Ectodermal cell (in vitro differentiated cells): ENCODE results near the gene NAT10.

Experiments
- H3K27ac ChIP-seq: 2 replicates; pipeline ENCODE4 v1.7.0; 2013; ENCODE audit warnings: mild to moderate bottlenecking, low read depth, low read length; ENCODE audit not compliant: insufficient read depth, poor library complexity, severe bottlenecking
- H3K27me3 ChIP-seq: 2 replicates; pipeline ENCODE4 v1.7.0; 2013; ENCODE audit warnings: mild to moderate bottlenecking, low read length; ENCODE audit not compliant: insufficient read depth, control insufficient read depth, poor library complexity, severe bottlenecking
- H3K36me3 ChIP-seq: one replicate; pipeline ENCODE4 v1.7.0; 2013; ENCODE audit warnings: low read length; ENCODE audit not compliant: control insufficient read depth, insufficient read depth
- H3K4me1 ChIP-seq: one replicate; pipeline ENCODE4 v1.7.0; 2013; ENCODE audit warnings: low read length; ENCODE audit not compliant: control insufficient read depth, insufficient read depth
- H3K4me3 ChIP-seq: 2 replicates; pipeline ENCODE4 v1.7.0; 2013; ENCODE audit warnings: low read depth, low read length, control low read depth; ENCODE audit not compliant: insufficient read depth
- H3K9me3 ChIP-seq: 2 replicates; pipeline ENCODE4 v1.7.0; 2013; ENCODE audit warnings: mild to moderate bottlenecking, low read length, moderate library complexity; ENCODE audit not compliant: control insufficient read depth
- WGBS, 2 experiments: methylation state at CpG; one replicate each; pipeline ENCODE4 v1.1.7; 2013; ENCODE audit warnings: missing lambda C conversion rate in 2 of 2; 5-methylcytosine and 5-hydroxymethylcytosine counted together

Gene NAT10

DNA sequence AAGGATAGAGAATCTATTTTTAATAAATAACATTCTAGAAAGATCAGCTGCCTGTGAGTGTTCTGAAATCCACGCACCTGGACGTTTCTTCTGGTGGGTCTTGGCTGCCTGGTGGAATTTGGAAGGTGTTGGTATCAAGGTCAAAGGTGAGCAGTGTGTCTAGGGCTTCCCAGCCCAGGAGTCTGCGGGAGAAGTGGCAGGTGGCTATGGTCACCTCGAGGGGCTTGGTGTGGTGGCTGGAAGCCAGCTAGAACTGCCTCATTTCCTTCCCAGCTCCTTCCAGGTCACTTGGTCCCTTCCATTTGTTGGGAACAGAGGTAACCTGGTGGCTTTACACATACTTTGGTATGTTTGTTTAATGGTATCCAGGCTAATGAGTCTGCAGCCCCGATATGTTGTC is 41.4 kb downstream of the NAT10 start:
- Histone ChIP-seq H3K36me3 (peaks cover 38% of the 10 kb centered on the region), H3K27me3 (no peaks in the 10 kb centered on the region), H3K9me3 (no peaks in the 10 kb centered on the region), H3K4me1 (no peaks in the 10 kb centered on the region), H3K27ac (no peak overlapping the region), H3K4me3 (no peak overlapping the region)
- WGBS, 2 experiments = 89 to 95% methylated on average over 5 of the region's 5 CpGs

DNA sequence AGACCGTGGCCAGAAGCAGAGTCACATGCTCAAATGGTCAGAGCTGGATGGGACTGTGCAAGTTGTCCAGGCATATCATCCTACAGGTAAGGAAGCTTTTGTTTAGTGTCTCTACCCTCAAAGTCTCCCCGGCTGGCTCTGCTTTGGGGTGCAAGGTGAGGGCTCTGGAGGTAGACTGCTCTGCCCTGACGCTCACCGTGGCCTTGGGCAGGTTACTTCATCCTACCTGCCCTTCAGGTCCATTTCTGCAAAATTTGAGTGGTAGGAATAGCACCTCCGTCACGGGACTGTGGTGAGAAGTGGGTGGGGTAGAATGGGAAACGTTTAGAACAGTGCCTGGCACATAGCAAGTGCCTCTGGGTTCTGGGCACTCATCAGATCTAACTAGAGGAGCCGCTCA is 42.2 kb downstream of the NAT10 start:
- peaks cover 32% of the 10 kb centered on the region for H3K36me3 ChIP-seq
- H3K9me3 ChIP-seq = no peaks in the 10 kb centered on the region
- no peaks in the 10 kb centered on the region for H3K27me3 ChIP-seq
- H3K27ac ChIP-seq = no peak overlapping the region
- no peaks in the 10 kb centered on the region for H3K4me1 ChIP-seq
- no peak overlapping the region for H3K4me3 ChIP-seq
- 94 to 96% methylated on average over 8 of the region's 8 CpGs for WGBS, 2 experiments

DNA sequence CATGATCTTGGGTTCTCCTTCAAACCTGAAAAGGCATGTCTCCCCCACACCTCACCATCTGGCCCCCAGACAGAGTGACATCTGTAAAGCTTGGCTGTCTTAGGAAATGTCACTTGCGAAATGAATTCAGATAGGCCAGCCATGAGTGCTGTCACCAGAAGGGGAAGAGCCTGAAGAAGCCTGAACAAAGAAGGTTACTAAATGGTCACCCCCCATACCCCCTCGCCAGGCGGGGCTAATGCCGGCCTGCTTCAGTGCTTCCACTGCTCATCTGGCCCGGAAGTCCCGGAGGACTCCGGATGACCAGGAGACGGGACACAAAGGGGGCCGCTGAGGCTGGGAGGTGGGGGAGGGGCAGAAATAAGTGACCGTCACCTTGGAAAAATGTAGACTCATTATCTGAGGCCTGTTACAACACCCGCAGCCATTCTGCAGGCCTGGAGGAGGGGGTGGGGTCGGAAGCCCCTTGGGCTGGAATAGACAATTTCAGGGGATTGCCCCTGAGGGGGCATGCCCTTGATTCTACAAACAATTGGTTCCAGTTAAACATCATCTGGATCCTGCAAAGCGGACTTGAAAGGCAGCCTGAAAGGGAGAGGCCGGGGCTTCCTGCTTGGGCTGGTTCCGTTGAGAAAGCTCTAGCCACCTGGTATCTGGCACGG is 43.2 kb downstream of the NAT10 start:
- peak overlapping the region; percentile 47 for H3K27ac ChIP-seq
- no peaks in the 10 kb centered on the region for H3K27me3 ChIP-seq
- WGBS, 2 experiments = 85 to 93% methylated on average over 16 of the region's 16 CpGs
- H3K9me3 ChIP-seq = no peaks in the 10 kb centered on the region
- peaks cover 23% of the 10 kb centered on the region for H3K36me3 ChIP-seq
- no peak overlapping the region for H3K4me3 ChIP-seq
- no peaks in the 10 kb centered on the region for H3K4me1 ChIP-seq

DNA sequence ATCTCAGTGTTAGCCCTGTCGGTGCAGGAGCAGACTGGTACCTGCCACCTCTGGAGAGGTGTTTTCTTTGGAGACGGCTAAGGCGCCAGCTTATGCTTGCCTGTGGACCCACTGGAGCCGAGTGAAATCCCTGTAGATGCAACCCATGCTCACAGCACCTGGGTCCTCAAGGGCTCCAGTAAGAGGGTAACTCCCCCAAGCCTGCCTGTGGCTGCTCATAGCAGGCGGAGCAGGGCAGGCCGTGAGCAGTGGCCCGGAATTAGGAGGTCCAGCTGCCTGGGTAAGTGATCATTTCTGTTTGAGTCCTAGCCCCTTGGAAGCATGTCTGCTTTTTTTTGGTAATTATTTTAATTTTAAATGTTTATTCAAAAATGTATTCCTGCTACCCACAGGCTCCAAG is 43.8 kb downstream of the NAT10 start:
- 93 to 95% methylated on average over 7 of the region's 7 CpGs for WGBS, 2 experiments

DNA sequence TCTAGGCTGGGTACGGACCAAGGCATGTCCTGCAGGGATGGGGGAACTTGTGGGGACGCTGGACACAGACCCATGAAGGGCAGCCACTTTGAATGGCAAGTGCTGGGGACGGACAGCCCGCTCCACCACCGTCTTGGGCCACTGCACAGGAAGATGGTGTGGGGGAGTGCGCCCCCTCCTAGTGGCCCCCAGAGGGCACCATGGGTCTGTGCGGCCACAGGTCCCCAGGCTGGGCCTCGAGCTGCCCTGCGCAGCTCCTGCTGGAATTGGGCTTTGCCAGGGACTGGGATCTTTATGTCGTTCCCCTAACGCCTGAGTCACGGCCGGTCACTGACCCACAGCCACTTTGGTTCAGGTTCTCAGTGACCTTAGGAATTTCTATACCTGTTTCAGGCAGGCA is 44.4 kb downstream of the NAT10 start:
- WGBS, 2 experiments = 89% methylated on average over 13 of the region's 13 CpGs
- peaks cover 15% of the 10 kb centered on the region for H3K36me3 ChIP-seq
- H3K4me3 ChIP-seq = no peak overlapping the region

More for the DNA sequence above, 43.8 kb downstream of the NAT10 start:
- Histone ChIP-seq H3K4me3 (no peak overlapping the region), H3K9me3 (no peaks in the 10 kb centered on the region), H3K27ac (peak overlapping the region; percentile 27), H3K27me3 (no peaks in the 10 kb centered on the region), H3K4me1 (no peaks in the 10 kb centered on the region), H3K36me3 (peaks cover 20% of the 10 kb centered on the region)

DNA sequence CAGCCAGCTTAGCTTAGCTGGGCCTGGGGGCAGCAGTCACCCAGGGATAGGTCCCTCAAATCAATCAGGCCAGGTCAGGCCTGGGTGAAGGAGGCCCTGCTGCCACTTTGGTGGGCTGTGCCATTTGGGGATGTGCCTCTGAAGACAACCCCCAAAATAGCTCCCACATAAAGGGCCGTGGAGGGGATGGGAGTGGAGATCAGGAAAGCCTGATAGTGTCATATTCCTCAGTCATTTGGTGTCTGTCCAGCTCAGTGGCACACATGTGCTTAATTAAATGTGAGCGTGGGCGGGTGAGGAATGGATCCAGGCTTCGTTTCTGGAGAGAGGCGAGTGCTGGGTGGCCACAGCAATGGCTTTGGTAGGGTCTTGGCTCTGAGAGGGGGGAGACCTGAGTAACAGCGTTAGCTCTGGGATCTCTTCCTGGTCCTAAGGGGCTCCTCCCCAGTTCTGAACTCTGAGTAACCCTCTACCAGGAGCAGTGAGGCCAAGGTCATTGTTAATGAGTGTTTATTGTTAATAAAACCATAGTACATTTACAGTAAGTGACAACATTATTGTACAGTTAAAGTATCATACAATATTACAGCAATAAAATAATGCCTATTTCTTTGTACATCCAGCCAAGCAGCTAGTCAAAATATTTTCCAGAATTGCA is 45.2 kb downstream of the NAT10 start:
- Histone ChIP-seq H3K27me3 (no peaks in the 10 kb centered on the region), H3K27ac (no peak overlapping the region), H3K4me1 (no peaks in the 10 kb centered on the region), H3K36me3 (peaks cover 11% of the 10 kb centered on the region), H3K4me3 (no peak overlapping the region), H3K9me3 (no peaks in the 10 kb centered on the region)
- WGBS, 2 experiments = 93% methylated on average over 6 of the region's 6 CpGs

More for the DNA sequence above, 44.4 kb downstream of the NAT10 start:
- H3K4me1 ChIP-seq = no peaks in the 10 kb centered on the region
- H3K27me3 ChIP-seq = no peaks in the 10 kb centered on the region
- no peaks in the 10 kb centered on the region for H3K9me3 ChIP-seq
- H3K27ac ChIP-seq = no peak overlapping the region

DNA sequence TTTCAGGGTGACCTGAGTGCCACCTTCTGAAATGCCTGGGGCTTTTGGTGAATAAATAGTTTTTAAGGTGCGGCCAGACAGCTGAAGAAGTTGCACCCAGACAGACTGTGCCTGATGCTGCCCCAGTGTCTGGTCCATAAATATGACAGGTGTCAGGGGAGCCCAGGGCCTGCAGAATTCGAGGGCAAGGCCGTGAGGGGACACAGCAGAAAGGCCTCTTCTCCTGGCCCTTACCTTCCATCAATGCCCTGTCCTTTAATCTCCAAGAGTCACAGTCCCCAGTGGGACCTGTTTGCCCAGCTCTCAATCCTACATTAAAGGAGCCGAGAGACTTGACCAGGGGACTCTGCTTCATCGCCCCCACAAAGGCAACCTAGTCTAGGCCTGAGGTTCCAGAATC is 45.7 kb downstream of the NAT10 start:
- Histone ChIP-seq H3K27me3 (no peaks in the 10 kb centered on the region), H3K4me3 (no peak overlapping the region), H3K9me3 (no peaks in the 10 kb centered on the region), H3K36me3 (peaks cover 10% of the 10 kb centered on the region), H3K27ac (no peak overlapping the region), H3K4me1 (no peaks in the 10 kb centered on the region)
- 81 to 87% methylated on average over 5 of the region's 5 CpGs for WGBS, 2 experiments

DNA sequence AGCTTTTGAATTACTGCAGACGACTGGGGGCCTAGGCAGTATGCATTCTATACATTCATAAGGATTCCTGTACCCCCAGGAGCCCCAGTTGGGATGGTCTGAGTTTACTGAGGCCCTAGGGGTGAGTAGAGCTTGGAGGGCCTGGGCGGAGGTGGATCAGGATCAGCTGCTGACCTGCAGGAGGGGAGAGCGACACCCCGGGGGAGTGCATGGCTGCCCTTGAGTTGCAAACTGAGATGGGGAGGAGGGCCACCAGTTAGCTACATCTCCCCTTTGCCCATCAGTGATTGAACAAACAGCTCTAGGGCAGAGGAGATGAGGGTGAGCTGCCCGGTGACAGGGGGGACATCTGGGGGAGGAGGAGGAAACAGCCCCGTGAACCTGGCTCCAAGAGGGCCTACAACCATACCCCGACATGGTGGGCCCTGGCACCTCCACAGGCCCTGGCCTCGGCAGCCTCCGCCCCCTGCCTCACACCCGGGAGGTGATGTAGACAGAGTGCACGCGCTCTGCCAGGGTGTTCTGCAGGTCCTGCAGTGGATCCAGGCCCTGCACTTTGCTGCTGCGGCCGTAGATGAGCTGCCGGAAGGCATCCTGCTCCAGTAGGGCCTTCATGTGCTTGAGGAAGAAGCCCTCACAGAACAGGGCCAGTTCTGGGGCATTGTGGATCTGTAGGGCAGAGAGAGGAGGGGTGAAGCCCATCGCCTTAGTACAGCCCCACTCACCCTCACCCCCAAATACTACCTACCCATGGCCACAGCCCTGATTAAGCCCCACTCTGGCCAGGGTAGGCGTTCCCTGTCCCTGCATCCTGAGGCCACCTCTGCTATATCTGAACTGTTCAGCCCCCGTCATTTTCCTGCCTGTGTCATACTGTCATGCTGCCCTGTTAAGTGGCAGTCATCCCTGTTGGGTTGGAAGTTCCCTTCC is 46.8 kb downstream of the NAT10 start:
- Histone ChIP-seq H3K36me3 (no peaks in the 10 kb centered on the region), H3K9me3 (no peaks in the 10 kb centered on the region), H3K27ac (no peak overlapping the region), H3K27me3 (no peaks in the 10 kb centered on the region), H3K4me3 (no peak overlapping the region), H3K4me1 (no peaks in the 10 kb centered on the region)
- WGBS, 2 experiments = 88 to 91% methylated on average over 18 of the region's 18 CpGs

DNA sequence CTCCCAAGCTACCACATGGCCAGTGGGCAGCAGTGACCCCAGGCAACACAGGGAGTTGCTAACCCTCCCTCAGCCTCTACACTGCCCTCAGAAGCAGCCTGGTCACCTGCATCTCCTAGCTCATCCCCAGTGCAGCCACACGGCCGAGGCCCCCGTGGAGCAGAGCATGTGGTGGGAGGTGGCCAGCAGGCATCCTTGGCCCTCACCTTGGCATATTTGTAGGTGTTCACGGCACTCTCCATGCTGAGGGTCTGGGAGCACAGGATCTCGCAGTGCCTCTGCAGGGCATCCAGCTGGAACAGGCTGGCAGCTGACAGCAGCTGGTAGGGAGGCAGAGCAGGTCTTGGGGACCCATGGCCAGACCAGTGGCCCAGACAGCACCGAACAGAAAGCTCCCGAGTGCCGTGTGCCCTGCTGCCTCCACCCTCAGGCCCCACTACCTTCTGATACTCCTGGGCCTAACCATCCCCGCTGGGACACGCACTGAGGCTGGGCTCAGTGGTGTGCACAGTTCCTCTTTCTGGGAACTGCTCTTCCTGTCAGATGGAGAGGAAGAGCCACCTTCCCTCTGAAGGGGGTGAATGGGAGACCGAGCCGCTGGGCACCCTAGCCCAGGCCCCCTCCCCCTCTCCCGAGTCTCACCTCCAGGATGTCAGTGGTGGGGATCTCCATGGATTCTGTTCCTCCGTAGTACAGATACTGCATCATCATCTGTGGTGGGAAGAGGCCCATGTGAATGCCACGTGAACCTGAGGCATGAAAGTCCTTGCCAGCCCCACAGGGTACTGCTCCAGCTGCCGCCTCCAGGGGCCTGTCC is 48.8 kb downstream of the NAT10 start:
- 93 to 95% methylated on average over 16 of the region's 16 CpGs for WGBS, 2 experiments
- H3K36me3 ChIP-seq = no peaks in the 10 kb centered on the region
- no peaks in the 10 kb centered on the region for H3K27me3 ChIP-seq
- H3K4me1 ChIP-seq = no peaks in the 10 kb centered on the region
- no peaks in the 10 kb centered on the region for H3K9me3 ChIP-seq
- H3K27ac ChIP-seq = no peak overlapping the region
- no peak overlapping the region for H3K4me3 ChIP-seq
